ENCODE results near the gene LIPT1.
"Not testable (repeated sequence)": the region's sequence is repeated elsewhere in the genome, so short reads cannot be mapped to it uniquely, and the experiment has no call there.

Gene LIPT1

DNA sequence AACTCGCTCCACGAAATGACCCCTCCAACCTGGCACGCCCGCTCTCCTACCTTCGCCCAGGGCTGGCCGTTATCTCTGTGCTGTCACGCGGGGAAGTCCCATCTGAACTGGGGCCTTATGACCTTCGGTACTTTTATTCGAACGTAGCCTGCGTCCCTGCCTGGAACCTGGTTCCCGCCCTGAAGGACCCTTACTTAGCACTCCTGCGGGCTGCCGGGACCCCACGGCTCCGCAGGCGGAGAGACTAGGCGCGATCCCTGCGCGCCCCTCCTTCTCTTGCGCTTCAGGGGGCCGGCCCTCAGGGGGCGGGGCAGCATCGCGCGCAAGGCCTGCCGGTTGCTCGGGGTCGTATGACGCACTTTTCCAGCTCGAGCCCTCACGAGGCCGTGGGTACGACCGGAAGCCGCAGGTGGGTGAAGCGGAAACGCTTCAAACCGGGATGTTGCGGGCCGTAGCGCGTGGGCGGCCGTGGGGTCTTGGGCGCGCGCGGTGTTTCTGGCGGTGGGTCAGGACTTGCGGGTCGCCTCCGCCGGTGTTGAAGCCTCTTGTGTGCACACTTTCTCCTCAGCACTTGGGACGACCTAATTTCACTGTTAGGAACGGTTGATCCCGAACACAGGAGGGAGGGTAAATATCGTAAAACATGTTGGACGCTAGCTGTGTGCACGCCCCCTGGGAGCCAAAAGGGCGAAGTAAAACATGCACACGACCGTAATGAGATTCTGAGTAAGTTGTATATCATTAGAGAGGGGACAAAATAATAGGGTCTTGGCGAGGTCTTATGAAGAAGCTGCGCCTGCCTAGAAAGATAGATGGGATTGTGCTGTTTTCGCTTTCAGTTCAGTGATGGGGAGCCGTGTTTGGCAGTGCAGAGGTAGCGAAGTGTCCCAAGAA, at the start of gene LIPT1, which contains the start of gene TSGA10:
Gene LIPT1, plus strand, starts transcription at position 325 of the 894 bp plus-strand sequence. CDS start 6,991 bp downstream, outside the sequence.
Gene TSGA10, minus strand, starts transcription at position 300 of the 894 bp plus-strand sequence. CDS start 45,503 bp downstream, outside the sequence.
- DNase-seq (ENCODE audit: low read depth, low spot score), result peak; percentile 70

DNA sequence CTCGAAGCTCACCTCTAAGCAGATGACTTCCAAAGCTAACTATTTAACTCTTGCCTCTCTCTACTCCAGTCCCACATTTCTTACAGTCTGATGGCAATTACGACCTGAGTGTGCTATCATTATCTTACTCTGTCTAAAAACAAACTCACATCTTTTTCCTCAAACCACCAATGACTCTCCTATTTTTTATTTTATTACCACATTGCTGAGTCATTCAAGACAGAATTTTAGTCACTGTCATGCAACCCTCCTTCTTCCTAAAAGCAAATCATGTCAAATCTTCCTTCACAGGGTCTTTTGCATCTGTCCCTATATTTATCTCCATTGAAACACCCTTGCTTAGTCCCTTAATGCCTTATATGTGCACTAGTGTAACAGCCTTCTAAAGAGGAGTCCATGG, 47.9 kb upstream of the LIPT1 start:
- no peak for DNase-seq (ENCODE audit: low read depth, low spot score)

DNA sequence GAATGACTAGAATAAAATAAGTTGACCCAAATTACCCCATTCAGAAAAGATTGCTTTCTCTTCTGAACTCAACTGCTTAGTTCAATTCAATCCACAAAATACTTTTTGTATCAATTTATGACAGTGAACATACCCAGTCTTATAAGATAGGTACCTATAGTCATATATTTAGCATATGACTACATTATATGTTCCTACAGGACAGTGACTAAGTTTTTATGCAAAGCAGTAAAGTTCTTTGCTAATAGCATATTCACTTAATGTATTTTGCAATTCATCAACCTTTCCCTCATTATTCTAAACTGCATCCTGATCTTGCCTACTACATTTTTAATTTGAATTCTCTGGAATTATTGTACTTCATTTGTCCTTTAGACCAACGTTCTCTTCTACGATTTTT, 43.5 kb upstream of the LIPT1 start:
- no peak for DNase-seq (ENCODE audit: low read depth, low spot score)

DNA sequence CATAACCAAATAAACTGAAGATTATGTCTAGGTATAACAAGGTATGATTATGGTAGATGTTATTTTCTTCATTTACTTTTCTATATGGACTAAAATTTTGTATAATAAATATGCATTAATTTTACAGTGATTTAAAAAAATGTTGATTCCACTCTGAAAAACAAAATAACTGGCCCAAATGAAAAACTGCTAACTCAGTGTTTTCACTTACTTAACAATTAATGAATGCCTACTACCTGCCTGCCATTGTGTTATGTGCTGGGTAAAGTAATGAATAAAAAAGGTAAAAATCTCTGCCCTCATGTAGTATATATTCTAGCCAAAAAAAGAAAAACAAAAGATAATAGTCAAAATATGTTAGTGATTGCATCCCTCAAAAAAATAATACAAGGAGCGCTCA, 42.8 kb upstream of the LIPT1 start:
- DNase-seq (ENCODE audit: low read depth, low spot score), result no peak

DNA sequence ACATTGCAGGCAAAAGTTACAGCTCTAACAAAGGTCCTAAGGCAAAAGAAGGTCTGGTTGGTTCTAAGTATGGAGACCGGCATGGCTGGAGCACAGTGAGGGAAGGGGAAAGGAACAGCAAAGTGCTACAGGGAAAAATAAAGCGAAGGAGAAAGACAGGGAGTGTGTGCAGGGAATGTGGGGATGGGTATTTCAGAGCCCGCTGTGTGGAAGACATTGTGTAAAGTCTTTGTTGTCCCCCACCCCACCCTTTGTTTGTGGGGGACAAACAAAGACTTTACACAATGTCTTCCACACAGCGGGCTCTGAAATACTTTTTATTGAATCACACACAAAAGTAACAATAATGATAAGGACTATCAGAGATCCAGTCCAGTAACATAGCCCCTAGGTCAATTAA, 42.1 kb upstream of the LIPT1 start:
- no peak for DNase-seq (ENCODE audit: low read depth, low spot score)

DNA sequence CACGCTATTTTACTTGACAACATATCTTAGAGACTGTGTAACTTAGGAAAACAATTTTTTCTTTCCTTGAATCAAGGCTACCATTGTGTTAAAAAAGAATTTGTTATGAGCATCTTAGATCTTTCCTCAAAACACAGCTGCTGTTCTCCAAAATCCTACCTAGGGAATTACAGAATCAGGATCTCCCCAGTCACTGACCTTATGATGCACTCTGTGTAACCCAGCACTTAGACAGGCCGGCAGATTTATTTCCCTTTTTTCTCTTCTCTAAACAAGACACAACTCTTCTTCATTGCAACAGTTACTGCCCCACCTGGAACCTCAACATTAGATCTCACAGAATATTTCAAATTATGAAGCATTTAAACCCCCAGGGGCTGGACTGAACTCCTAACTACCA, 26.8 kb upstream of the LIPT1 start:
- no peak for DNase-seq (ENCODE audit: low read depth, low spot score)

DNA sequence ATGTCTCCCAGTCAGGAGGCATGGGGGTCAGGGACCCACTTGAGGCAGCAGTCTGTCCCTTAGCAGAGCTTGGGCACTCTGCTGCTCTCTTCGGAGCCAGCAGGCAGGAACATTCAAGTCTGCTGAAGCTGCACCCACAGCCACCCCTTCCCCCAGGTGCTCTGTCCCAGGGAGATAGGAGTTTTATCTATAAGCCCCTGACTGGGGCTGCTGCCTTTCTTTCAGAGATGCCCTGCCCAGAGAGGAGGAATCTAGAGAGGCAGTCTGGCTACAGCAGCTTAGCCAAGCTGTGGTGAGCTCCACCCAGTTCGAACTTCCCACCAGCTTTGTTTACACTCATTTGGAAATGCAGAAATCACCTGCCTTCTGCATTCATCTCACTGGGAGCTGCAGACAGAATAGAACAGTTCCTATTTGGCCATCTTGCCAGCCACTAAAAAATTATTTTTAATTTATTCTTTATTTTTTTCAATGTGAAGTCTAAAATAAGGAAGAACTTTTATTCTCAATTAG, 19.7 kb upstream of the LIPT1 start:
- DNase-seq (ENCODE audit: low read depth, low spot score), result not testable (repeated sequence)

DNA sequence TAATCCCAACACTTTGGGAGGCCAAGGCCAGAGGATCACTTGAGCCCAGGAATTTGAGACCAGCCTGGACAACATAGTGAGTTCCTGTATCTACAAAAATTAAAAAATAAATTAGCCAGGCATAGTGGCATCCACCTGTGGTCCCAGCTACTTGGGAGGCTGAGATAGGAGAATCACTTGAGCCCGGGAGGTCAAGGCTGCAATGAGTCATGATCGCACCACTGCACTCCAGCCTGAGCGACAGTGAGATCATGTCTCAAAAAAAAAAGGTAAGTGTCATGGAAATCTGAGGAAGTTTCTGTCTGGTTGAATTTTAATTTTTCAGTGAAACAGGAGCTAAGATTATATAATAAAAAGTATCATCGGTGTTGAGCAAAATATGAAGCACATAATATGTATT, 15.8 kb upstream of the LIPT1 start:
- no peak for DNase-seq (ENCODE audit: low read depth, low spot score)

DNA sequence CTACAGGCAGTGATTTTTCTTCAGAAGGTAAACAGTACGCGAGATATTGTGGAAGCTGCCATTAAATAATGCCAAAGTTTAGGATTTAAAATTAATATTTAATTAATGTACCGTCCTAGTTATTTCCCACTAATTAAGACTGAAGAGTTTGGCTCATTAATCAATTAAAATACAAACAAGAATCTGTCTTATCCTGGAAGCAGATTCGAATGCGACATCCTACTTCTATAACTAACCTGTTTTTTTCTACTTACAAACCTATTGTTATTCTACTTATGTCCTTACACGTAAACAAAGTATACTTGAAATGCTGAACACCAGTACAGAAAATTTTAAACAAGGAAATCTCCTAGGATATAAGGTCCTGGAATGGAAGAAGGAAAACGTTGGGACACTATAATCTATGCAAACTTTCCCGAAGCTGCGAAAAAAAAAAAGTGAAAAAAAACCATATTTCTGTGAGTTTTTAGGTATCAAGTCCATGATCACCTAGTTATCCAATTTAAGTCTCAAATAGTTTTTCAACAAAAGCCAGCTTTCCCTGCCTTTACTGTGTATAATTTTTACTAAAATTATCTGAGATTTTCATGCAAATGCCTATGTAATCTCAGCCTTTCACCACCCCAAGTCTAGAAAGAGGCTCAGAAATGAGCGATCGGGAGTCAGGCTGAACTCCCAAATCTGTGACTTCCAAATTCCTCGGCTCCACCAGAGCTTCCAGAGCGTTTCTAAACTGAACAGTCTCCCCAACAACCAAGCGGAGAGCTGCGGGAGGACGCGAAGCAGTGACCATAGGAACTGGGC, 14.5 kb upstream of the LIPT1 start:
- DNase-seq (ENCODE audit: low read depth, low spot score), result no peak

DNA sequence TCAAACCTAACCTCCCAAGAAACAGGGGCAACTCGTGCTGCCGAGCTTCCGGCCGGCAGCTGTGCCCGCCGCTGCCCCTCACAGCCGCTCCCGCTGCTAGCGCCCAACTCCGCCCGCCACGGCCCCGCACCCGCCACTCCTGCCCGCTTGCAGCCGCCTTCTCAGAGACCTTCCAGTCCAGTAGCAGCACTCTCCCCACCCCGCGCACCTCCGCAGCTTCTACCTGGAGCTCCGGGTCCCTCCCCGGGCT, 14.0 kb upstream of the LIPT1 start:
- no peak for DNase-seq (ENCODE audit: low read depth, low spot score)

DNA sequence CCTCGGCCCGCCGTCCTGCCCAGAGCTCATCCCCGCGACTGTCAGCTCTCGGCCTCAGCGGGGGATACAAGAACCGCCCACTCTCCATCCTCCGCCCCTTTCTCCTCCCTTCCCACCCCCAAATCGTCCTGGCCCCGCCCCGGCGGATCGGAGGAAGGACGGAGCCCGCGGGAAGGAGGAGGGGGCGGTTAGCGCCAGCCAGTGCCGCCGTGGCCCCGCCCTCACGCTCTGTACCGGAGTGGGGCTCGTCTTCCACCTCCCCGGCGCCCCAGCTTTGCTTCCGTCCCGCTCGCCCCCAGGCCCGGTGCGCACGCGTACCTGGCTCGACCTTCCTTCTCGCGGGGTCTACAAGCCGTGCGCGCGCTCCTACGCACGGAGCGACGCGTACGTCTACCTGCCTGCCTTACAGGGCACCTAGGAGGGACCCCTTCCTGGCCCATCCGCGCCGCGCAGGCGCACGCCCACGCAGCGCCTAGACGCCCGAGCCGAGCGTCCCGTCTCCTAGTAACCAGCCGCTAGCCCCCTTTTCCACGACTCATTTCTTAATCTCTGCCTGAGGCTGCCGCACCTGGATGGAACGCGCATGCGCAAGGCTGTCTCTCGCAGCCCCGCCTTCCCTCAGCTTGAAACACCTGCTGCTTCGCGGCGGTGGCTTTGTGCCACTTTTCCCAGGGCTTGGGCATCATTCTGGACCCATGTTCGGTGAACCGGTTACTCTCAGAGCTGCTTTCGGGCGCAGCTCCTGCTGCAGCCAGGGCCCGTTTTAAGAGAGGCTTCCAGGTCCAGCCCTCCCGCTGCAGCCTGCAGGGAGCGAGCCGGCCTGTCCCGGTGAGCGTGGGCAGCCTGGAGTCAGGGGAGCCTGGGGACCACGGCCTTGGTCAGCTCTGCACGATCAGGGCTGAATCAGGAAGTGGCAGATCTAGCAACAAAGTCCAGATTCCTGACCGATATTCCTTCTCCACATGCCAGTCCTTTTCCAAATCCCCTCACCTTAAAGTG, 13.4 kb upstream of the LIPT1 start, which contains the start of gene C2orf15:
Gene C2orf15, plus strand, starts transcription at position 598 of the 999 bp plus-strand sequence. CDS start 8,852 bp downstream, outside the sequence.
- DNase-seq (ENCODE audit: low read depth, low spot score), result peak; percentile 49

DNA sequence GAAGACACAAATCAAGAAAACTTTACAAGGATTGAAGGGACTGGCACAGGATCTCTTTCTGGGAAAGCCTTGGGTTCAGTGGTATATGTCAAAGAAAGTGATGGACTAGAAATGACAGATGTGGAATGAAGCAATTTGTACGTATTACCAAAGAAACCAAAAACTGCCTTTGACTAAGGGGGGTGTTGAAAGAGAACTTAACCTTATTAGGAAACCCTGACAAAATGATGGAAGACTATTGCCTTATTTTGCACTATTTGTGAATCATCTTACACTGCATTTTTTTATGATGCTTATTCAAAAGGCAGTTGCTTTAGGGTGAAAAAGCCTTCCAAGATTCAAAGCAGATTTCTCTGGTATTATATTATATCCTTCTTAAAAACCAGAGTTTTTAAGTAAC, 4.1 kb upstream of the LIPT1 start:
- DNase-seq (ENCODE audit: low read depth, low spot score), result no peak

DNA sequence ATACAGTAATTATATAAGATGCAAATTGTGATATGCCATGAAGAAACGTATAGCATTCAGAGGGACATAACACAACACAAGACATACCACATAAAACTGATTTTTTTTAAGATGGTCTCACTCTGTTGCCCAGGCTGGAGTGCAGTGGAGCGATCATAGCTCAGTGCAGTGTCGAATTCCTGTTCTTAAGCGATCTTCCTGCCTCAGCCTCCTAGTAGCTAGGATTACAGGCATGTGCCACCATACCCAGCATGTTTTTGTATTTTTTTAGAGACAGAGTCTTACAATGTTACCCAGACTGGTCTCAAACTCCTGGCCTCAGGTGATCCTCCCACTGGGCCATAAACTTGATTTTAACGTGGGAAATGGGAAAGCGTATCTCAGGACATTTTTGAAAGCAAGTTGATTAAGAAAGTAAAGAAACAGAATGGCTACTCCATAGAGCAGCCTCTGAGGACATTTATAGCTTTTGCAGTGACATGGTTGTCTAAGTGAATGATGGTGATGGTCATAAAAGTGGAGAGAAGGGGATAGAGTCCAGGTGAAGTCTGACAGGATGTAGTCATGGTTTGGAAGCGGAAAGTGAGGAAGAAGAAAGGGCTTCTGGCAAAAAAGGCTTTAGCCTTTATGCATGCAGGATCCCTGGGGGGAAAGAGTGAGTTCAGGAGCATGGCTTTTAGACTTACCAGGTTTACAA, 2.4 kb upstream of the LIPT1 start:
- no peak for DNase-seq (ENCODE audit: low read depth, low spot score)

DNA sequence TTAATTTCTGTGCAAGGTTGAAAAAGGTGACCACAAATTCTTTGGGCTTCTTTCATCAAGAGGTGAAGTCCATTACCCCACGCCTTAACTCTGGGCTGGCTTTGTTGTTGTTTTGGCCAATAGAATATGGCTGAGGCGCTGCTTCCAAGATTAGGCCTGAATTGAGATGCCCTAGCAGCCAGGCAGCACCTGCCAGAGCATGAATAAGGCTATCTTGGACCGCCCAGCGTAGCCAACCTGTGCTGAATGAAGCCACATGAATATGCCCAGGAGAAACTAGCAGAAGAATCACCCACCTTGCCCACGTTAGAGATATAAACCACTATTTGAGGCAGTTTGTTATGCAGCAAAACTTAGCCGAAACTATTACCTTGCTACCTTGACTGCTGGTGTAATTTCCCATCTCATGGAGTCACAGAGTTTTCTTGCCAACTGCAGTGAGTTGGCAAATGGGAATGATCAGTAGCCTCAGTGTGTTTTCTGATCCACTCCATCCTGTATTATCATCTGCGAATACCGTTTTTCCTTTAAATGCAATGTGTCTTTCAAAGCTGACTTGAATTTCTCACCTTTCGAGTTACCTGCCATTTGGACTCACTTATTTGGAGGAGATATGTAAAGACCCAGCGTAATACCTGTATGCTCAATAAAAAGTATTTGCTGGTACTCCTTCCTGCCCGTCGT, 704 bp upstream of the LIPT1 start:
- no peak for DNase-seq (ENCODE audit: low read depth, low spot score)

DNA sequence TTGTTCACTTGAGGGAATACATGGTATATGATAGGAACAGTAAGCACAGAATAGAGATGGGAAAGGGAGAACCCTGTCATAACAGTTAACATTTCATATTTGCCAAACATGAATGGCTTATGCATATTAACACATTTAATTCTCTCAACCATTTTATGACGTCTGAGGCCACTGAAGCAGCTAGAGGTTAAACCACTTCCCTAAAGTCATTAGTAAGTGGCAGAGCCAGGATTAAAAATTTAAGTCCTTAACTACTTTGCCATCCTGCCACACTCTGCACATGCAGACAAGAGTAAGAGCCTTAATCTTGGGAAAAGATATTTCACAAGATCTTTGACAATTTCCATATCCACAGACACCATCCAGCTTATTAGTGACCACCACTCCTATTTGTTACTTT, 2.1 kb downstream of the LIPT1 start:
- DNase-seq (ENCODE audit: low read depth, low spot score), result no peak

DNA sequence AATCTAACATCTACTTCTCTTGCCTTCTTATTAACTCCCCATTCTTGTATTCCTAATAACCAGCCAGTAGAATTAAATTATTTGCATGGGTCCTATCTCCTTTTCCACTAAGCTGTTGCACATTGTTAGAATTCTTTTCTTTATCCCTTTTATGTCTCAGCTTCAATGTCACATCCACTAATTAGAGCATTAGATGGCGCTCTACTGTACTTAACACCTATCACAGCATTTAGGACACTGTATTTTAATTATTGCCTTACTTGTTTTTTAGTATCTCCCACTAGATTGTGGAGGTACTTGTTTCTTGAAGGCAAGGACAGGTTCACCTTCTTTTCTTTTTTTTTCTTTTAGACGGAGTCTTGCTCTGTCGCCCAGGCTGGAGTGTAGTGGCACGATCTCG, 3.8 kb downstream of the LIPT1 start:
- no peak for DNase-seq (ENCODE audit: low read depth, low spot score)

DNA sequence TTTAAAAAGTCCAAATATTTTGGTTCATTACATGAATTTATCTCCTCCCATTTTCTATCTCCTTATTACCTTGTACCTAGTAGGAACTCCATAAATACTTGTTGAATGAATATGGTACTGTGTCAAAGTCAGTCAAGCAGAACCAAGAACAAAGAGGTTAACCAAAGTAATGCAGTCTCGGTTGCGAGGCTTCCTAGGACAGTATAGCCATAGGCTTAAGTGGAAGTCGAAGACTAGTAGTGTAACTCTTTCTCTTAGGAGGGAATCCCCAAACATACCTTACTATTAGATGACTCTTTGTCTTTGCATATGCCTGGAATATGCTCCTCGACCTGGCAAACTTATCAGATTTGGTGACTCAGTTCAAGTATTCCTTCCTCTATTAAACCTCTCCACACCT, 4.8 kb downstream of the LIPT1 start:
- DNase-seq (ENCODE audit: low read depth, low spot score), result no peak

DNA sequence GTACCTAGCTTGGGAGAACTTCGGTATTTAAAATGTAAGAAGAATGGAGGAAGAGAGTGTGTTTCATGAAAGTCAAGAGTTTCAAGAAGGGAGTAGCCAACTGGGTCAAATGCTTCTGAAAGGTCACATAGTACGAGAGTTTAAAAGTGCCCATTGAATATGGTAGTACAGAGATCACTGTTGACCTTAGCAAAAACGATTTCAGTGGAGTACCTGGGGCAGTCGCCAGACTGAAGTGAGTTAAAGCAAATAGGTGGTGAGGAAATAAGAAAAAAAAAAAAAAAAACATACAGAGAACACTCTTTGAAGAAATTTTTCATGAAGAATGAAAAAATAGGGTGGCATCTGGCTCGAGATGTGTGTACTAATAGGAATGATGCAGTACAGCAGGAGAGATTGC, 11.5 kb downstream of the LIPT1 start:
- no peak for DNase-seq (ENCODE audit: low read depth, low spot score)

DNA sequence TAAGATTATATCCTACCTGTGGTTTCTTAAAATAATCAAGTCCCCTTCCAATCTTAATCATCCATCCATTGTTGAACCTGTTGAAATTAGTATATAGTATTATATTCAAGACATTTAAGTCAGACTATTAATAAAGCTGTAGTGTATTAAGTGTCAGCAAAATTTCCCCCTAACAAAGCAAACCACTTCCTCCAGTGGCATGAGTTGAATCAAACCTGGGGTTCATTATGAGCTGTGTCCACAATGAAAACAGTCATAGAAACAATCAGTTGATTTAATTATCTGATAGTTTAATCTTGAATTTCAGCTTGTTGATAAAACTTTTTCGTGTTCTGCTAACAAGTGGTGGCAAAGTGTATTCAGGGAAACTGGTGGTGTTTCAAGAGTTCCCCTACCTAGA, 14.8 kb downstream of the LIPT1 start:
- no peak for DNase-seq (ENCODE audit: low read depth, low spot score)
